HCT116 (cell line): ENCODE results near the gene CEP20. TPM values are rescaled to one million over a fixed set of nuclear protein-coding genes. Genes with fewer than 3 reads are reported as not detected.

Experiments used
- ATAC-seq: fragments of 200-7000 bp; cut with Tn5 transposase; 2 replicates; pipeline ENCODE4 v1.9.1; 2020; ENCODE audit warnings: mild to moderate bottlenecking, moderate library complexity
- BruUV-seq: library from RNA; stranded (reverse); fragments of 400-500 nt; replicated peaks from 2 replicates; lab custom pipeline; 2021; lab: Mats Ljungman, UMichigan
- CTCF ChIA-PET: fragments of 300-600 bp; sonication (Branson Sonifier 250); formaldehyde crosslinking; loops from one replicate; lab custom pipeline; 2021; ENCODE audit warnings: antibody characterized with exemption; lab: Charles Lee
- POLR2A ChIA-PET: fragments of 300-600, 350-600 bp; sonication (Branson Sonifier 250); formaldehyde crosslinking; loops from one replicate; lab custom pipeline; 2021; ENCODE audit warnings: antibody characterized with exemption; lab: Charles Lee
- RAD21 ChIA-PET, 2 experiments: fragments of 300-600 bp; sonication (Branson Sonifier 250); formaldehyde crosslinking; loops; one replicate each; lab custom pipeline; 2023; ENCODE audit warnings: low total read pairs in 2 of 2; ENCODE audit not compliant: uncharacterized antibody in 2 of 2, unreplicated experiment in 2 of 2, low non-redundant PET in 1 of 2; lab: Charles Lee
- DNase-seq: peaks from one replicate; pipeline ENCODE4 v3.0.0-alpha.2; 2010; ENCODE audit warnings: low read depth, low spot score
- H2AFZ ChIP-seq: fragments of 200-600 bp; shearing (Covaris generic), sonication (generic); 2 replicates; pipeline ENCODE4 v1.6.1; 2017; ENCODE audit warnings: low read depth, mixed run types, mixed read lengths, antibody characterized with exemption, low read length; ENCODE audit not compliant: poor library complexity, severe bottlenecking
- H3K27ac ChIP-seq: 2 replicates; pipeline ENCODE4 v1.5.1; 2012; ENCODE audit warnings: low read depth, low read length
- H3K27me3 ChIP-seq: fragments of 200-600 bp; sonication (generic); 2 replicates; pipeline ENCODE4 v1.6.1; 2016; ENCODE audit warnings: mixed run types, low read length, mixed read lengths; ENCODE audit not compliant: insufficient read depth
- H3K36me3 ChIP-seq, 2 experiments: fragments of 200-500 bp in 1 of 2; fragments of 200-600 bp in 1 of 2; sonication (Bioruptor generic) in 1 of 2; sonication (generic) in 1 of 2; 2 replicates each; pipeline versions ENCODE4 v1.5.1 to v1.6.1; 2014 to 2016; ENCODE audit warnings: low read length in 2 of 2, inconsistent platforms in 1 of 2, mixed read lengths in 1 of 2, mixed run types in 1 of 2; ENCODE audit not compliant: insufficient read depth in 2 of 2, control insufficient read depth in 1 of 2
- H3K4me1 ChIP-seq, 2 experiments: fragments of 200-600 bp in 1 of 2; sonication (generic) in 1 of 2; 2 replicates each; pipeline versions ENCODE4 v1.5.1 to v1.6.1; 2012 to 2017; ENCODE audit warnings: low read length in 2 of 2, inconsistent platforms in 1 of 2, mild to moderate bottlenecking in 1 of 2, mixed read lengths in 1 of 2, mixed run types in 1 of 2, moderate library complexity in 1 of 2; ENCODE audit not compliant: insufficient read depth in 2 of 2, control insufficient read depth in 1 of 2
- H3K4me2 ChIP-seq: fragments of 200-600 bp; sonication (generic); 2 replicates; pipeline ENCODE4 v1.6.1; 2017; ENCODE audit warnings: mixed run types, low read length, mixed read lengths
- H3K4me3 ChIP-seq, 2 experiments: fragments of 200-600 bp in 1 of 2; sonication (generic) in 1 of 2; replicated peaks in 1 of 2; 2 replicates each; pipeline ENCODE4 v1.5.1; 2011 to 2016; ENCODE audit warnings: low read length in 2 of 2, control low read depth in 1 of 2, low read depth in 1 of 2, mild to moderate bottlenecking in 1 of 2, mixed read lengths in 1 of 2, mixed run types in 1 of 2
- H3K79me2 ChIP-seq: fragments of 200-600 bp; sonication (generic); 2 replicates; pipeline ENCODE4 v1.6.1; 2017; ENCODE audit warnings: mild to moderate bottlenecking, mixed run types, low read length, moderate library complexity, mixed read lengths; ENCODE audit not compliant: insufficient read depth
- H3K9ac ChIP-seq: fragments of 200-600 bp; sonication (generic); 2 replicates; pipeline ENCODE4 v1.6.1; 2016; ENCODE audit warnings: low read length, mixed read lengths
- H3K9me2 ChIP-seq: fragments of 200-600 bp; sonication (generic), shearing (Covaris generic); 2 replicates; pipeline ENCODE4 v1.6.1; 2017; ENCODE audit warnings: mixed run types, mild to moderate bottlenecking, moderate library complexity; ENCODE audit not compliant: insufficient read depth
- H3K9me3 ChIP-seq, 2 experiments: fragments of 200-500 bp in 1 of 2; fragments of 200-600 bp in 1 of 2; sonication (Bioruptor generic) in 1 of 2; sonication (generic) in 1 of 2; 2 replicates each; pipeline ENCODE4 v1.6.1; 2014 to 2017; ENCODE audit warnings: low read length in 2 of 2, mixed read lengths in 2 of 2, inconsistent platforms in 1 of 2, low read depth in 1 of 2, mild to moderate bottlenecking in 1 of 2, mixed run types in 1 of 2, moderate library complexity in 1 of 2; ENCODE audit not compliant: control insufficient read depth in 1 of 2, insufficient read depth in 1 of 2
- H4K20me1 ChIP-seq: fragments of 200-600 bp; sonication (generic), shearing (Covaris generic); 2 replicates; pipeline ENCODE4 v1.6.1; 2017; ENCODE audit warnings: mixed run types, mild to moderate bottlenecking, moderate library complexity; ENCODE audit not compliant: insufficient read depth
- CBX3 ChIP-seq: IDR thresholded peaks from 2 replicates; pipeline ENCODE4 v1.6.1; 2012; ENCODE audit warnings: low read depth
- CEBPB ChIP-seq: IDR thresholded peaks from 2 replicates; pipeline ENCODE4 v1.6.1; 2012; ENCODE audit warnings: low read depth
- EGR1 ChIP-seq: IDR thresholded peaks from 2 replicates; pipeline ENCODE4 v1.6.1; 2012; ENCODE audit warnings: low read depth
- ELF1 ChIP-seq: IDR thresholded peaks from 2 replicates; pipeline ENCODE4 v1.6.1; 2012; ENCODE audit warnings: low read depth, borderline replicate concordance
- EZH2 ChIP-seq: fragments of 200-600 bp; sonication (generic); IDR thresholded peaks from 2 replicates; pipeline ENCODE4 v1.6.1; 2017; ENCODE audit warnings: antibody characterized with exemption, mixed run types
- EZH2phosphoT487 ChIP-seq: fragments of 200-600 bp; IDR thresholded peaks from 2 replicates; pipeline ENCODE4 v1.6.1; 2018; ENCODE audit warnings: antibody characterized with exemption, borderline replicate concordance
- FOSL1 ChIP-seq: IDR thresholded peaks from 2 replicates; pipeline ENCODE4 v1.6.1; 2012; ENCODE audit warnings: low read depth
- POLR2AphosphoS5 ChIP-seq: IDR thresholded peaks from 2 replicates; pipeline ENCODE4 v1.6.1; 2011; ENCODE audit warnings: mild to moderate bottlenecking, low read depth, low read length, moderate library complexity
- RAD21 ChIP-seq: IDR thresholded peaks from 2 replicates; pipeline ENCODE4 v1.6.1; 2012; ENCODE audit warnings: low read depth, mild to moderate bottlenecking
- SIN3A ChIP-seq: IDR thresholded peaks from 2 replicates; pipeline ENCODE4 v1.6.1; 2012; ENCODE audit warnings: low read depth
- SP1 ChIP-seq: IDR thresholded peaks from 2 replicates; pipeline ENCODE4 v1.6.1; 2012; ENCODE audit warnings: low read depth
- SRF ChIP-seq: IDR thresholded peaks from 2 replicates; pipeline ENCODE4 v1.6.1; 2012; ENCODE audit warnings: low read depth
- TCF7L2 ChIP-seq: IDR thresholded peaks from 2 replicates; pipeline ENCODE4 v1.7.0; 2011; ENCODE audit warnings: borderline replicate concordance, inconsistent platforms; ENCODE audit not compliant: insufficient read depth, insufficient read length; ENCODE audit errors: extremely low read depth
- YY1 ChIP-seq: IDR thresholded peaks from 2 replicates; pipeline ENCODE4 v1.6.1; 2011; ENCODE audit warnings: low read length, low read depth, moderate library complexity, mild to moderate bottlenecking; ENCODE audit not compliant: insufficient replicate concordance; ENCODE audit errors: extremely low read depth
- ZNF274 ChIP-seq: fragments of 200-500 bp; sonication (Bioruptor generic); IDR thresholded peaks from 2 replicates; pipeline ENCODE4 v1.6.1; 2014; ENCODE audit warnings: mild to moderate bottlenecking, low read depth, low read length, inconsistent platforms
- intact Hi-C: fragments of 100-400 bp; cut with micrococcal nuclease; formaldehyde crosslinking; loops from 2 replicates; pipeline ENCODE4 v1.10.0; 2022
- total RNA-seq: library from RNA; stranded (reverse); gene quantifications from one replicate; pipeline ENCODE4 v1.2.1, GENCODE V29; 2021; ENCODE audit not compliant: unreplicated experiment
- TF ChIP-seq, protein P1 (sequence below): IDR thresholded peaks from 2 replicates; pipeline ENCODE4 v1.6.1; 2011; ENCODE audit warnings: mild to moderate bottlenecking, low read length, moderate library complexity; ENCODE audit not compliant: insufficient replicate concordance; ENCODE audit errors: extremely low read depth
- TF ChIP-seq, protein P2 (sequence below): IDR thresholded peaks from 2 replicates; pipeline ENCODE4 v1.6.1; 2012

Gene CEP20
- total RNA-seq, 1 experiment from 2014 or later = 67.7 TPM

DNA sequence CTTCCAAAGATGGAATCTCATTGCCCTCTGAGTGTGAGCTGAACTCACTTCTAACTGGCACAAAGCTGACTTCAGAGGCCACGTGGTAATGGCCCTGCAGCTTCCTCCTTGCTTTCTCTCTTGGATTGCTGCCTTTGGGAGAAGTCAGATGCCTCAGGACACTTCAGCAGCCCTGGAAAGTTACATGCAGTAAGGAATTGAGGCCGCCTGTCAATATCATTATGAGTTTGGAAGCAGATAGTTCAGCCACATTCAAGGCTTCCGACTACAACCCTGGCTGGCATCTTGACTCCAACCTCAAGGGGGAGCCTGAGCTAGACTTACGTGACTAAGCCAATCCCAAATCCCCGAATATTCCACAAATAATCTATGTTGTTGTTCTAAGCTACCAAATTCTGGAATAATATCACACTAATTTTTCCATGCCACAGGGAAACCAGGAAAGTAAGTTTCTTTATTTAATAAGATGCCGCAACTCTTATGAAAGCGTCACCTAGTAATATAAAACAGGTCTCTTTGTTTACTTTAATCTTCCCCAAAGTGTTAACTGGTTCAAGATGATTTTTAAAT, 13.6 kb downstream of the CEP20 start (continued):
- TF ChIP-seq, protein P1, sequence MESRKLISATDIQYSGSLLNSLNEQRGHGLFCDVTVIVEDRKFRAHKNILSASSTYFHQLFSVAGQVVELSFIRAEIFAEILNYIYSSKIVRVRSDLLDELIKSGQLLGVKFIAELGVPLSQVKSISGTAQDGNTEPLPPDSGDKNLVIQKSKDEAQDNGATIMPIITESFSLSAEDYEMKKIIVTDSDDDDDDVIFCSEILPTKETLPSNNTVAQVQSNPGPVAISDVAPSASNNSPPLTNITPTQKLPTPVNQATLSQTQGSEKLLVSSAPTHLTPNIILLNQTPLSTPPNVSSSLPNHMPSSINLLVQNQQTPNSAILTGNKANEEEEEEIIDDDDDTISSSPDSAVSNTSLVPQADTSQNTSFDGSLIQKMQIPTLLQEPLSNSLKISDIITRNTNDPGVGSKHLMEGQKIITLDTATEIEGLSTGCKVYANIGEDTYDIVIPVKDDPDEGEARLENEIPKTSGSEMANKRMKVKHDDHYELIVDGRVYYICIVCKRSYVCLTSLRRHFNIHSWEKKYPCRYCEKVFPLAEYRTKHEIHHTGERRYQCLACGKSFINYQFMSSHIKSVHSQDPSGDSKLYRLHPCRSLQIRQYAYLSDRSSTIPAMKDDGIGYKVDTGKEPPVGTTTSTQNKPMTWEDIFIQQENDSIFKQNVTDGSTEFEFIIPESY = no peak
- TF ChIP-seq, protein P2, sequence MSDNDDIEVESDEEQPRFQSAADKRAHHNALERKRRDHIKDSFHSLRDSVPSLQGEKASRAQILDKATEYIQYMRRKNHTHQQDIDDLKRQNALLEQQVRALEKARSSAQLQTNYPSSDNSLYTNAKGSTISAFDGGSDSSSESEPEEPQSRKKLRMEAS = no peak
- TF ChIP-seq EGR1 (no peak), FOSL1 (no peak), POLR2AphosphoS5 (no peak), RAD21 (peak; percentile 82), ELF1 (no peak), CBX3 (no peak), EZH2phosphoT487 (no peak)

DNA sequence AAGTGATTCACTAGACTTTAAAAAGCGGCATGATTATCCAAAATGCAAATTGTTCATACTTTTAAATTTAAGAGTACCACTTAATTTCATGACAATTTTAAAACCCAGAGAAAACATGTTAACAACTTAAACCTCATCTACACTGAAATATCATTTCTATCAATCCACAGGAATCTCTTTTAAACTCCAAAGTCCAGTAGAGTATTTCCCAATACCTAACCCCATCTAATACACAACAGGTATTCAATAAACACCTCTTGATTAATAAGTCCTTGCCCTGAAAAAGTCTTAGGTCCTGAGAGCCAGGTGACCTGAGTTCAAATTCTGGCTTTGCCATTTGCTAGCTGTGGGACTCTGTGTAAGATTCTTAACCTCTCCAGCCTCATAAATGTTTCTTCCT, 14.7 kb downstream of the CEP20 start:
- H3K9me3 ChIP-seq = no peaks in the 10 kb centered on the region
- H3K4me1 ChIP-seq = peaks cover 0 to 3% of the 10 kb centered on the region in 2 experiments; a peak in 2 of 4 replicates
- H3K4me2 ChIP-seq = no peak overlapping the region
- H3K27me3 ChIP-seq = no peaks in the 10 kb centered on the region
- ChIA-PET POLR2A (interaction anchor here (3.1 kb wide), 1 partner anchor 14 kb away, joined by 15 read pairs; the partner anchor contains the start of gene CEP20), CTCF (interaction anchor here (0.9 to 3.3 kb wide), 4 partner anchors 14 to 254 kb away, joined by 3 to 19 read pairs (median 14); partner anchors contain the start of gene CEP20), RAD21 (no interaction called here)
- BruUV-seq = no TSS peak
- no peak overlapping the region for H3K4me3 ChIP-seq
- no peak overlapping the region for H3K27ac ChIP-seq
- DNase-seq = no peak
- ATAC-seq = no peak
- H3K9ac ChIP-seq = no peak overlapping the region
- peaks cover 13 to 27% of the 10 kb centered on the region in 2 experiments for H3K36me3 ChIP-seq
- intact Hi-C loops = no loop called here
- H3K9me2 ChIP-seq = no peaks in the 10 kb centered on the region
- no peak overlapping the region for H2AFZ ChIP-seq
- H4K20me1 ChIP-seq = no peaks in the 10 kb centered on the region; the same call in 1 of the 2 replicates
- peaks cover 17% of the 10 kb centered on the region for H3K79me2 ChIP-seq
- TF ChIP-seq, protein P2 = no peak
- TF ChIP-seq EGR1 (no peak), SP1 (no peak), EZH2phosphoT487 (no peak), SRF (no peak), EZH2 (no peak), TCF7L2 (no peak), ZNF274 (no peak), POLR2AphosphoS5 (no peak), RAD21 (no peak), SIN3A (no peak), YY1 (no peak), CEBPB (no peak)
- TF ChIP-seq, protein P1 = no peak
